Colon (tissue), 2 donors: ENCODE measurements around the gene C1QL4.
"Not testable (repeated sequence)": the region's sequence is repeated elsewhere in the genome, so short reads cannot be mapped to it uniquely, and the experiment has no call there.

ENCODE experiments used
- FAIRE-seq: peaks from 2 replicates; lab custom pipeline; 2012; peaks lifted over from hg19 to GRCh38; lab: Jason Lieb, UNC
- donor health status: control.
- donor health status: control.

Gene C1QL4

GRCh38 chr12:49336645-49337584 lies at the start of gene C1QL4:
TSS of gene C1QL4 (minus strand) at chr12:49337188. CDS start at chr12:49336477, 711 bp downstream.
- no peak for FAIRE-seq

GRCh38 chr12:49380184-49380583 lies 43.2 kb upstream of the C1QL4 start:
- not testable (repeated sequence) for FAIRE-seq

GRCh38 chr12:49377386-49377785 lies 40.4 kb upstream of the C1QL4 start:
- FAIRE-seq, result no peak

GRCh38 chr12:49375406-49375805 lies 38.4 kb upstream of the C1QL4 start:
- FAIRE-seq, result no peak

GRCh38 chr12:49370539-49370938 lies 33.6 kb upstream of the C1QL4 start:
- no peak for FAIRE-seq

- FAIRE-seq, result no peak
Observed at GRCh38 chr12:49369411-49370145, 32.6 kb upstream of the C1QL4 start.

- no peak for FAIRE-seq
Observed at GRCh38 chr12:49368240-49368600, 31.2 kb upstream of the C1QL4 start.

GRCh38 chr12:49367381-49368239 lies 30.6 kb upstream of the C1QL4 start, which contains the start of gene SPATS2:
TSS of gene SPATS2 (plus strand) at chr12:49367462. CDS start at chr12:49461013, 93,551 bp downstream.
- FAIRE-seq, result no peak

- FAIRE-seq, result no peak
Observed at GRCh38 chr12:49366652-49367380, 29.8 kb upstream of the C1QL4 start.

- no peak for FAIRE-seq
Observed at GRCh38 chr12:49366096-49366651, 29.2 kb upstream of the C1QL4 start.

GRCh38 chr12:49365542-49365941 lies 28.6 kb upstream of the C1QL4 start:
- FAIRE-seq, result no peak

GRCh38 chr12:49364989-49365388 lies 28.0 kb upstream of the C1QL4 start:
- no peak for FAIRE-seq

- FAIRE-seq, result no peak
Observed at GRCh38 chr12:49362077-49362476, 25.1 kb upstream of the C1QL4 start.

GRCh38 chr12:49359671-49360070 lies 22.7 kb upstream of the C1QL4 start:
- FAIRE-seq, result no peak

- FAIRE-seq, result no peak
Observed at GRCh38 chr12:49358483-49359141, 21.6 kb upstream of the C1QL4 start.

- no peak for FAIRE-seq
Observed at GRCh38 chr12:49357103-49357678, 20.2 kb upstream of the C1QL4 start.

- no peak for FAIRE-seq
Observed at GRCh38 chr12:49355913-49356312, 18.9 kb upstream of the C1QL4 start.

- no peak for FAIRE-seq
Observed at GRCh38 chr12:49352351-49352750, 15.4 kb upstream of the C1QL4 start.

GRCh38 chr12:49349266-49349665 lies 12.3 kb upstream of the C1QL4 start:
- FAIRE-seq, result no peak

GRCh38 chr12:49348781-49349180 lies 11.8 kb upstream of the C1QL4 start:
- FAIRE-seq, result no peak
